NOMO-1 (cell line): ENCODE results near the gene ACADS.

Experiments used
- DNase-seq, 2 experiments: peaks; one replicate each; lab custom pipeline; 2025; ENCODE audit not compliant: unreplicated experiment in 2 of 2; lab: John Stamatoyannopoulos, UW

Gene ACADS, protein sequence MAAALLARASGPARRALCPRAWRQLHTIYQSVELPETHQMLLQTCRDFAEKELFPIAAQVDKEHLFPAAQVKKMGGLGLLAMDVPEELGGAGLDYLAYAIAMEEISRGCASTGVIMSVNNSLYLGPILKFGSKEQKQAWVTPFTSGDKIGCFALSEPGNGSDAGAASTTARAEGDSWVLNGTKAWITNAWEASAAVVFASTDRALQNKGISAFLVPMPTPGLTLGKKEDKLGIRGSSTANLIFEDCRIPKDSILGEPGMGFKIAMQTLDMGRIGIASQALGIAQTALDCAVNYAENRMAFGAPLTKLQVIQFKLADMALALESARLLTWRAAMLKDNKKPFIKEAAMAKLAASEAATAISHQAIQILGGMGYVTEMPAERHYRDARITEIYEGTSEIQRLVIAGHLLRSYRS

DNA sequence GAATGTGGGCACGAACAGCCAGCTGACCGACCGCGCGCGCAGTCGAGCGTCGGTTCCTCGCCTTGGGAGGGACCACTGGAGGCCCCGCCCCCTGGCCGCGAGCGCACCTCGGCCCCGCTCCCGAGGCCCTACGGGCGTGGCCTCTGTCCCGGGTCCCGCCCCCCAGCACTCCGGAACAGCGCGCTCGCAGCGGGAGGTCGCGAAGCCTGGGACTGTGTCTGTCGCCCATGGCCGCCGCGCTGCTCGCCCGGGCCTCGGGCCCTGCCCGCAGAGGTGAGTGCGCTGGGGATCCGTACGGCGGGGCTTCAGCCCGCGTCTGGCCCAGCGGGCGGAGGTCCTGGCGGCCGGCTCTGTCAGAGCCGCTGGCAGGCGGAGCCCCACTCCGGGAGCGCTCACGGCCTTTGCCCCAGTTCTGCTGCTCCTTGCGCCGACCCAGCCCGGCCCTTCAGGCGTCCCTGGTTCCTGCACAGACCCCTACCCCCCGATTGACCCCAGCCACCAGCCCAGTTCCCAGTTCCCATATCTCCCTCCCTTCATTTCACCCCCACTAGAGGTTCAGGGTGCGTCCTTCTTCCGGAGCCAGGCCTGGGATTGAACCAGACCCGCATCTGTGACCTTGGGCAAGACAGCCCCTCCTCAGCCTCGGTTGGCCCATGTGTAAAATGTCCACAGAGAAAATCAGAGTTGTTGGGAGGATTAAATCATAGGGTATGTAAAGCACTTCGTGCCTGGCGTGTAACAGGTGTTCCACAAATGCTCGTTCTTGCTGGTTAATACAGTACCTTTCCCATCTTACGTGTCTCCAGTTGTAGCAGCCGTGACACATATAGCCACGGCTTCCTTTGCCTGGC lies at the start of gene ACADS:
ACADS (plus strand) TSS at position 168 of the 851 bp plus-strand sequence; CDS start at position 228, 60 bp downstream.
- peak; percentile 75 to 91 for DNase-seq

DNA sequence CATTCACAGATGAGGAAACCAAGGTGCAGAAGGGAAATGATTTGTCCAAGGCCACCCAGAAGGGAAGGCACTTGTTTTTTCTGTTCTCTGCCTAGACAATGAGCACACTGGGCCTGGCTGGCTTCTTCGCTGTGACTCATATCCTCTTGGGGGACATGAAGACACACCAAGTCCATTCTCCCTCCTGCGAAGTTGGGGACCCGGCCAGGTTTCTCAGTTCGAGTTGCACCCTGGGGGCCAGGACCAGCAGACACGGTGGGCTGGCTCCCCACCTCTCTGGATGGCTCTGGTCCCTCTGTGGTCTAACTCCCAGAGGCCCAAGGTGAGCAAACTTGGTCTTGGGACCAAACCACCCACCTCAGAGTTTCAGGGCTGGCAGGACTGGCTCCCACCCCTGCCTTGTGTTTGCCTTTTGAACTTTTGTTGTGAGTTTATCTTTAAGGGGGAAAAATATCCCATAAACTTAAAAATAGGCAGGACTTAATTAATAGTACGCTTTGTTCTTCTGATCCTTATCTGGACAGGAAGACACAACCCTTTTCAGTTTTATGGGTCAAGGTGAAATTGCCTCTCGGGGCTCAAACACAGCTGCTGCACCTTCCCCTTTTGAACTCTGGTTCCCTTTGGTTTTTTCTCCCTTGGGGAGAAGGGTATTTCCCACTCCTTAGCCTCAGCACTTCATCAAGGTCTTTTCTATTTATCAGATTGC lies 47.7 kb upstream of the ACADS start:
- DNase-seq: peak; percentile 14 to 61

DNA sequence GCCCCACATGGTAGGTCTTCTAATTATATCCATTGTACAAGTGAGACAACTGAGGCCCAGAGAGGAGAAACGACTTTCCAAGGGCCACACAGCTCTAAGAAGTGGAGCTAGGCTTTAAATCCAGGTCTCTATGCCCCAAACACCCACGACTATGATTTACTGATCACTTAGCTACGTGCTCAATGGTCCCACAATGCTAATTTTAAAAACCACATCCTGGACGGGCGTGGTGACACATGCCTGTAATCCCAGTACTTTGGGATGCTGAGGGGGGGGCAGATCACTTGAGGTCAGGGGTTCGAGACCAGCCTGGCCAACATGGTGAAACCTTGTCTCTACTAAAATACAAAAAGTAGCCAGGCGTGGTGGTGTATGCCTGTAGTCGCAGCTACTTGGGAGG lies 47.1 kb upstream of the ACADS start:
- DNase-seq: peak in 1 of 2 experiments; percentile 21

DNA sequence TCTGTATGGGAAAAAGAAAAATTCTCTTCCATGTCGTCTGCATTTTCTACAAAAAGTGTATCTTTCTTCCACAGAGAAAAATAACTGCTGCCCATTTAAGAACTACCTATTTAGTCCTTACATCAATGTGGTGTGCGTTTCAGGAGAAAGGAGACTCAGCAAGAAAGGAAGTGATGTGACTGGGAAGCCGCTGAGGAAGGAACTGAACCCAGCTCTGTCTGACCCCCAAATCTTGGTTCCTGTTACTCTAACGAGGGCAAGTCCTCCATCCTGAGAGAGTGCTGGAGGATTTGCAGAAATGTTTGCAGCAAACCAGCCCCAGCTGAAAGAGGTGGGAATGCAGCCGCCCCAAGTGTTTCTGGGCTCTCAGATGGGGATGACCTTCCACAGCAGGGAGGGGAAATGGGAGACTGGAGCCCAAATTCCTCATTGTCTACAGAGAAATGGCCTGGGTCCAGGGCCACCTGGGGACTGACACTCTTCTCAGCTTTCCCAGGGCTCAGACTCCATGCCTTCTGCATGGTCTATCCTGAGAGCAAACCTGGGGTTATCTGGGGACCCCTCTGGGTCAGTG lies 45.4 kb upstream of the ACADS start:
- peak; percentile 15 to 33 for DNase-seq

DNA sequence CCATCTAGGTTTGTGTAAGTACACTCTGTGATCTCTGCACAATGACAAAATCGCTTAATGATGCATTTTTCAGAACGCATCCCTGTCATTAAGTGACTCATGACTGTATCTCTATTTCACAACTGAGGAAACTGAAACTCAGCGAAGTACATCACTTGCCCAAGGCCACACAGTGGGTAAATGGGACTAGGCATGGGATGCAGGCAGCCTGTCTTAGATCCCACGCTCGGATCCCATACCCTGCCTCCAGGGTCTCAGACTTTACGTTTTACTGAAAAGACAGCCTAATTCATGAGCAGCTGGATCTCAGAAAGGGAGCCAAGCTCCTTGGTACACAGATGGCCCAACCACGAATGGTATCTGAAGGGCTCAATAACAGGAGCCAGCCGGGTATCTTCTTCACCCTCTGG lies 41.1 kb upstream of the ACADS start:
- peak; percentile 81 to 96 for DNase-seq

DNA sequence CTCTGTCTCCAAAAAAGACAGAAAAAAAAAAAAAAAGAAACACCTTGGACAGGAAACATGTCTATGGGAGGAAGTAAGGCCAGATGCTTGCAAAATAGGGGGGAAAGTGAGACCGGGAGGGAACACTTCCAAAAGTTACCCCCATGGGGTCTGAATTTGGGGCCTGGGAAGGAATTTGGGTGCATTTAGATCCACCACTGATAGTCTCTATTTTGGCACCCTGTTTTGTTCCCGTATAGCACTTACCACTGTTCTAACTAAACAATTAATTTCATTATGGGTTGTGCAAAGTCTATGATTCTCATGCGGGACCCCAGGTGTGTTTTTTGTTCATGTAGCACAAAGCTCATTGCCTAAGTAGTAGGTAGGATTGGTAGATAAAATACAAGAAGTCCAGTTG lies 40.1 kb upstream of the ACADS start:
- no peak for DNase-seq

DNA sequence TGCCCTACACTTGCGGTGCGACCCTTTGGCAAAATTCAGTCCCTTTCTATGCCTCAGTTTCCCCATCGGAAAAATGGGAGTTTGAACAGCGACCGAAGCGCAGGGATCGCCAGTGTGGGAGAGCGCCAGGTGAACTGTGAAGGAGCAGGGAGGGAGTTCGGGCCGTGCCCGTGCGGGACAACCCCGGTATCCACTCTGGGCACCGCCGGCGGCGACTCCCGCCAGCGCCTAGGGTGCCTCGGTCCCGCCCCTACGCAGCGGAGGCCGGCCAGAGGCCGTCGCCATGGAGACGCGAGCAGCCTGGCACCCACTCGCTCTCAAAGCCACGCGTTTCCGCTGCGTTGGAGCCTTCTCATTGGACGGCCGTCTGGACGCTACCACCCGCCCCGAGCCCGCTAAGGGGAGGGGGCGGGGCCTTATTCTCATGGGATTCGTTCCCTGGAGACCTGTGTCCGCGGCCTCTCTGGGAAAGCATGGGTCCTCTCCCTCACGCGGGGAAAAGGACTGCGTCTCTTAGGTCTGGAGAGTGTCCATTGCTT lies 39.4 kb upstream of the ACADS start:
- DNase-seq: peak; percentile 97

DNA sequence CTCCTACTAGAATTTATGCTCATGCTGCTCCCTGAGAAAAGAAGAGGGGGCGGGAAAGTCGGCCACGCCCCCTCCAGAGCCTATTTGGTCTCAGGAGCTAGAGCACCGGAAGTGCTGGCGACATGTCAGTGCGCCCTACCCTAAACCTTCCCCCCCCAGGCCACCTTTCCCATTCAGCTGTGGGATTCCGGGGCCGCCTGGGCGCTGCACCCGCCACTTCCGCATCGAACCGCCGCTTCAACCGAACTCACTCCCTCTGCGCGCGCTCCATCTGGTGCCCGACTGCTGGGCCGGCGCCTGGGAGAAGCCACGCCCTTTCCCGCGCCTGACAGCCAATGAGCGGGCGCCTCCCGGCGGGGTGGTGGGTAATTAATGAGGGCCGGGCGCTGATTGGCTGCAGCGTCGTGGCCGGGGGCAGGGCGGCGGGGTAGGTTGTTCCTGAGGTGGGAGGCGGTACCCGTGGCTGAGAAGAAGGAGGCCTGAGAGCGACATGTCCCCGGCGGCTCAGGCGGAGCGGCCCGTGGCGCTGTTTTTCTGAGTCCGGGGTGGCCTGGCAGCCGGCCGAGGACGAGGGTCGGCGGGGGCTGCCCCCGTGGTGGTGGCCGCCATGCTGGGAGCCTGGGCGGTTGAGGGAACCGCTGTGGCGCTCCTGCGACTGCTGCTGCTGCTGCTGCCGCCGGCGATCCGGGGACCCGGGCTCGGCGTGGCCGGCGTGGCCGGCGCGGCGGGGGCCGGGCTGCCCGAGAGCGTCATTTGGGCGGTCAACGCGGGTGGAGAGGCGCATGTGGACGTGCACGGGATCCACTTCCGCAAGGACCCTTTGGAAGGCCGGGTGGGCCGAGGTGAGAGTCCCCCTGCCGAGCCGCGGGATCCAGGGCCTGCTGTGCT lies 38.7 kb upstream of the ACADS start, which contains the start of gene MLEC:
MLEC (plus strand) TSS at position 460 of the 888 bp plus-strand sequence; CDS start at position 608, 148 bp downstream.
- DNase-seq: peak; percentile 98 to 99

DNA sequence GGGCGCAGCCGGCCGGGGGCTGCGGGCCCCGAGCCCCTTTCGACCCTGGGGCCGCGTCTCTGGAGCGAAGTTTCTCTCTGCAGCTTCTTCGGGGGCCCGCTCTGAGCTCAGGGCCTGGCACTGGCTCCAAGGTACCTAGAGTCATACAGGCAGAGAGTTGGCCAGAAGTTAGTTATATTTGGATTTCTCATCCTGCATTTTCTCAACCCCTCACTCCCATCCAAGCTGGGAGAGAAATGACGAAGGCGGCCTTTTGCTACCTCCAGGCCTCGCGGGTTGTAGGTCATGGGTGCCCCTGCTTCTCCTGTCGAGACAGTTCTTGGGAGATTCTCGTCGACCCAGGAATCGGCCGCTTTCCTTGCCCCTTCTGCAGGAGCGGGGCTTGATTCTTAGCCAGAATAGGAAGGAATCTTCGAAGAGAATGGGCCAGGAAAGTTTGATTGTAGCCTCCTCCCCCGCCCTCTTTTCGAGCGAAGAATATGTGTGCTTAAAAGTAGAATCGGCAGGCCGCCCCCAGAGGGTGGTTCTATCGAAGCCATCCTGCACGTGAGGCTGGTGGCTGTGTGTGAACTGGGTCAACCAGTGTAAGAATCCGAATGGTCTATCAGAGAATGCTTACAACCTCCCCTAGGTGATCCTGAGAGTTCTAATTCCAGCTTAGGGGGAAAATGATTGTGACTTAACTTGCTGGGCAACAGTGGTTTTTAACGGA lies 37.9 kb upstream of the ACADS start:
- DNase-seq: peak in 1 of 2 experiments; percentile 35

DNA sequence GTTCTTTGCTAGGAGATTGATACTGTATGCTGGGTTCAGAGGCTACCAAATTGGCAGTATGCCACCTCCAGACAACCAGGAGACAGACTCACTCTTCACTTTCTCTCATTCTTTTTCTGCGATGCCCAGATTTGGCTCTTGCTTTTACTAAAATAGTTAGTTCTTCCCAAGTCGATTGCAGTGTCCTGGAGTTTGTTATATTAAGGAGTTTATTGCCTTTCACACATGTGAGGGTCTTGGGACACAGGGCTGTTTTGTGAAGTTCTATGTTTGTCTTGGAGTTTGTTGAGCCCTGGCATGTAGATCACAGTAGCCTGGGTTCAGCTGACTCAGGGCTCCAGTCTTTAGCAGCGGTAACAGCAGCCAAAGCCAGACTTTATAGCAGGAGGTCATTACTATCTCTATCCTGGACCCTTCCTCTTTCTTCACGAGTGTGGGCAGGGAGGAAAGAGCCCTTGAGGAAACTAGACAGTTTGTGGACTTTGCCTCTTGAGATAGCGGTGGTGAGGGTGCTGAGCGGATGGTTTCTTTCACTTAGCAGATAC lies 37.0 kb upstream of the ACADS start:
- peak; percentile 43 to 73 for DNase-seq

DNA sequence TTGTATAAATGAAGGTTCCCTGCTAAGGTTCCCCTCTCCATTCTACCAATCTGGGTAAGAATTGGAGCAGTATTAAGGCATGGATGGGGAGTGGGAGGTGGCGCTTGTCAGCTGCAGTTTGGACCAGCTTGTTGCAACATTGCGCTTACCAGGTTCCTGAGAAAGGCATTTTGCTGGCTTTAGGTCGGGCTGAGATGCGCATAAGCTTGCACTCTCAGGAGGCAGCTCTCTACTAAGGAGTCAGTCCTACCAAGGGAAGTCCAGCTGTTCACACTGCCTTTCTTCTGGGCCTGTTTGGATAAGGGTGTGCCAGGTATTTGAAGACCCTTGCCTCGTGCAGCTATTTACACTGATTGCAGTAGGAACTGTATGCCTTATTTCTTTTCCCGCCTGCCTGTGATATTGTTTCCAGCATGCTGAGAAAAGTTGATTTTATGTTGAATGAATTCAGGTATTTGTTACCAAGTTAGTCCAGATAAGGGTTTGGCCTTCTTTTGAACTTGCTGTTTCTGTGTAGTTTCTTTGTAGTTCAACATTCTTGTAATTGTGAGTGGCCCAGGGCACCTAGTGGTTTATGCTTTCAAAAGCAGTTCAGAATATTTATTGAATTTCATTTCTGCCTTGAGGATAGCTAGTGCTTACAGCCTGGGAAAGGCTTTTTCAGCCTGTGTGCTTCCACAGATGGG lies 36.1 kb upstream of the ACADS start:
- peak in 1 of 2 experiments; percentile 11 for DNase-seq

DNA sequence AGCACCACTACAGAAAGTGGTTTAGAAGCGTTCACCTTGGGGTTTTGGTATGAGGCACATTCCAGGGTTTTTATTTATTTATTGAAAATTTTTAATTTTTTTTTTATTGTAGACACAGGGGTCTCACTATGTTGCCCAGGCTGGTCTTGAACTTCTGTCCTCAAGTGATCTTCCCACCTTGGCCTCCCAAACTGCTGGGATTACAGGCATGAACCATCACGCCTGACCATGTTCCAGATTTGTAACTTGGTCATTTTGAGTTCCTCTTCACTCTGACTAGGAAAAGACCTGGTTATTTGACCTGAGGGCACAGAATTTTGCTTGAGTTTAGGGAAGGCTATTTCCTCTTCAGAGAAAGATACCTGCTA lies 35.6 kb upstream of the ACADS start:
- no peak for DNase-seq

DNA sequence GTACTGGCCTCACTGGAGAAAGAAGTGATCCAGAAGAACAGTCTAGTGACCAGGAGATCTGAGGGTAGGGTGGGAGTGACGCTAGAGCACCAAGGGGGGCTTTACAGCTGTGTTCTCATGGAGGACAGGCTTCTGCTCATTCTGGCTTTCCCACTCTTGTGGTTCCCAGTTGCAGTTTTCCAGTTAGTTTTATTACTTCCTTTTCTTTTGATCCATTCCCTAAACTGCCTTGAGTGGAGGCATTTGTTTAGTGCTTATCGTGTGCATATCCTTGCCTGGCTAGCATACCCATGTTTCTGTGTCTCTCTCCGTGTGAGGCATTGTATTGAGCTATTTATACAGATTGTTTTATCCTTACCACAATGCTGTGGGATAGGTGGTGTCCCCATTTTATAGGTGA lies 34.6 kb upstream of the ACADS start:
- DNase-seq: no peak

DNA sequence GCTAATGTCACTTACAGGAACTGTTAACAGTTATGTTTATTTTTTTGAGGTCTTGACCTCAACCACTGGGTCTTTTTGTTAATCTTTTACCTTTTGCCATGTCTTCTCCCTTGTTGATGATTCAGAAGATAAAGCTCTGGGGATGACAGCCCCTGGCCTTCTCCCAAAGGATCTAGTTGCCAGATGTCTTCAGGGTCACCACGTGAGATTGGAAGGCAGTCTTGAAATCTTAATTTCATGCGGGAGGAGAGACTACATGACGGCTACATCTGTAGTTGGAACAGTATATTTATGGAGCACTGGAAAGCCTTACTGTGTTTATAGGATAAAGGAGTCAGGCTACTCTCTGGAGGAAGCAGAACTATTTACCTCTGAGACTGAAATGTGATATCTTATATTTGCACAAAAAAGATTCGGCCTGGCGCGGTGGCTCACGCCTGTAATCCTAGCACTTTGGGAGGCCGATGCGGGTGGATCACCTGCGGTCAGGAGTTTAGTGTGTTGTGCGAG lies 33.0 kb upstream of the ACADS start:
- no peak for DNase-seq

DNA sequence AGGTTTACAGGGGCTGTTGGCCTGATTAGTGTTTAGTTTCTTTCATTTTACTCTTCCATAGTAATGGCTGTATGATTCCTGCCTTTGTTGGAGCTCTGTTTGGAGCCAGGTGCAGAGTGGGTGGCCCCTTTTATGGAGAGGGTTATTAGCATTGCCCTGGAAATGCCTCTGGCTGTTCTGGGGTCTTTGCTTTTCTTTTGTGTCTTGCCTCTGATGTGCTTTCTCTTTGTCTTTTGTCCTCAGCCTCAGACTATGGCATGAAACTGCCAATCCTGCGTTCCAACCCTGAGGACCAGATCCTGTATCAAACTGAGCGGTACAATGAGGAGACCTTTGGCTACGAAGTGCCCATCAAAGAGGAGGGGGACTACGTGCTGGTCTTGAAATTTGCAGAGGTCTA lies 31.8 kb upstream of the ACADS start:
- no peak for DNase-seq

DNA sequence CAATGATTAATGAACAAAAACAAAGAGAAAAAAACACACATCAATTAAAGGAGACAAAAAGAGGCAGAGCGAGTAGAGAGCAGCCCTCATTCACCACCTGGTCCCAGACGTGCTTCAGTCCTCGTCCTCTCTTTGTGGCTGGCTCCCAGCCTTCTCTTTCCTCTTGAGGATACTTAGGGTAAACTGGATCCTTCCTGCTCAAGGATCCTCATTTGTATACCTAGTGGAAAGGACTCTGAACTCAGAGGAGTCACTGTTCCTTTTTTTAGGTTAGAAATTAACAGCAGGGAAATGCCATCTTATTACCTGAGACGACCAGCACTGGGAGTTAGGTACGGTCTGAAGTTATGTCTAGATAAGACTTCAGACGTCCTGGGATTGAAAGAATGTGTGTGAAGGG lies 29.0 kb upstream of the ACADS start:
- no peak for DNase-seq

DNA sequence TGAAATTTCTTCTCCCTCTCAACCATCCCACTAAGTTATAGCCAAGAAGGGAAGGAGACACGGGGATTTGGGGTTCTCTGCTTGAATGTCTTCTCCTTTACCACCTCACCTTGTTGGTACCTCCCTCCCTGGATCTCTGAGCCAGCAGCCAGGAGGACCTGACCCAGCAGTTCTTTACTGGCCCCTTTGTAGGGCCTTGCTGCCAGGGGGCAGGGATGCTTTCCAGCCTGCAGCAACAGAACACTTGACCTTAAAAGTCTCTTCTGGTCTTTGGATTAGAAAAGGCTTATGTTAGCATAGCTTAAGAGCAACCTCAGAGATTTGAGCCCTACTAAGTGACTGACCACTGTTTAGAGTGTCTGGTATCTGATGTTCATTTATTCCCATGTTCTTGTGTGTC lies 28.3 kb upstream of the ACADS start:
- no peak for DNase-seq

DNA sequence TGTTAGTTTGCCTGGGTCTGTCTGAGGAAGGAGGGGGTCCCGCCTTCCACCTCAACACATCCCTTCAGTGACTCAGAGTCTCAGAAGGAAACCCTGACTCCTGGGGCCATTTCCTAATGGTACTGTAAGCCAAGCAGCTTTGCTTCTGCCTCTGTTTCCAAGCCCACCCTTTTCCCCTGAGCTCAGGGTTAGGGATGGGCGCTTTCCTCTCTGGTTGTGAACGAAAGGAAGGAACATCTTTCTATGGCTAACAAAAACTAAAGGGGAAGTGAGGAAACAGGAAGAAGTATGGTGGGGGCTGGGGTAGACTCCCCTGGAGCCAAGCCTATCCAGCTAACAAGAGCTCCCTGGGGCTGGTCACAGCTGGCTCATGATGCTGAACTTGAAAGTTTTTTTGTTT lies 27.0 kb upstream of the ACADS start:
- peak; percentile 60 to 61 for DNase-seq
